Measurements from ENCODE around the gene PELI2.

PELI2 gene

GRCh38 chr14:56262530-56262929 is 144.3 kb downstream of the PELI2 start:
- DNase-seq = no peak

- no peak for DNase-seq
Measured at GRCh38 chr14:56268039-56268438, 149.8 kb downstream of the PELI2 start.

GRCh38 chr14:56268673-56269072 is 150.5 kb downstream of the PELI2 start:
- DNase-seq = no peak

GRCh38 chr14:56270921-56271320 is 152.7 kb downstream of the PELI2 start:
- no peak for DNase-seq

GRCh38 chr14:56271970-56272369 is 153.8 kb downstream of the PELI2 start:
- peak; percentile 18 for DNase-seq

- no peak for DNase-seq
Measured at GRCh38 chr14:56273155-56273554, 154.9 kb downstream of the PELI2 start.

GRCh38 chr14:56273951-56274350 is 155.7 kb downstream of the PELI2 start:
- DNase-seq = no peak

- no peak for DNase-seq
Measured at GRCh38 chr14:56274556-56274955, 156.3 kb downstream of the PELI2 start.

- DNase-seq = no peak
Measured at GRCh38 chr14:56276108-56276507, 157.9 kb downstream of the PELI2 start.

- no peak for DNase-seq
Measured at GRCh38 chr14:56278383-56278782, 160.2 kb downstream of the PELI2 start.

- no peak for DNase-seq
Measured at GRCh38 chr14:56280843-56281242, 162.6 kb downstream of the PELI2 start.

- DNase-seq = no peak
Measured at GRCh38 chr14:56282179-56282578, 164.0 kb downstream of the PELI2 start.

- no peak for DNase-seq
Measured at GRCh38 chr14:56284641-56285040, 166.4 kb downstream of the PELI2 start.

- no peak for DNase-seq
Measured at GRCh38 chr14:56289155-56289554, 170.9 kb downstream of the PELI2 start.

- no peak for DNase-seq
Measured at GRCh38 chr14:56290195-56290594, 172.0 kb downstream of the PELI2 start.

GRCh38 chr14:56292970-56293369 is 174.8 kb downstream of the PELI2 start:
- no peak for DNase-seq

- no peak for DNase-seq
Measured at GRCh38 chr14:56293506-56293905, 175.3 kb downstream of the PELI2 start.

GRCh38 chr14:56294128-56294527 is 175.9 kb downstream of the PELI2 start:
- DNase-seq = peak; percentile 36

- no peak for DNase-seq
Measured at GRCh38 chr14:56295743-56296142, 177.5 kb downstream of the PELI2 start.

GRCh38 chr14:56297449-56297848 is 179.2 kb downstream of the PELI2 start:
- DNase-seq = no peak

GRCh38 chr14:56299306-56299984 is 181.2 kb downstream of the PELI2 start:
- DNase-seq = peak; percentile 17

- no peak for DNase-seq
Measured at GRCh38 chr14:56300495-56300894, 182.3 kb downstream of the PELI2 start.

GRCh38 chr14:56304456-56304855 is 186.2 kb downstream of the PELI2 start:
- no peak for DNase-seq

GRCh38 chr14:56309198-56309597 is 191.0 kb downstream of the PELI2 start:
- no peak for DNase-seq

- DNase-seq = no peak
Measured at GRCh38 chr14:56310643-56311042, 192.4 kb downstream of the PELI2 start.

Measured in NCI-H69 (cell line).